IPS DF 6.9 (cell line): ENCODE results near the gene ITGA1.
"Not testable (repeated sequence)": the region's sequence is repeated elsewhere in the genome, so short reads cannot be mapped to it uniquely, and the experiment has no call there.

Experiments used
- DNase-seq: peaks from one replicate; pipeline ENCODE4 v3.0.0-alpha.2; 2013; ENCODE audit warnings: low read depth, low spot score
- H3K27ac ChIP-seq: one replicate; pipeline ENCODE4 v1.5.1; 2013; ENCODE audit warnings: low read length, control low read depth
- H3K27me3 ChIP-seq: 2 replicates; pipeline ENCODE4 v1.6.1; 2013; ENCODE audit warnings: mild to moderate bottlenecking, low read length; ENCODE audit not compliant: control insufficient read depth, insufficient read depth
- H3K36me3 ChIP-seq: 2 replicates; pipeline ENCODE4 v1.6.1; 2013; ENCODE audit warnings: low read length; ENCODE audit not compliant: control insufficient read depth, insufficient read depth
- H3K4me1 ChIP-seq: 2 replicates; pipeline ENCODE4 v1.6.1; 2013; ENCODE audit warnings: low read length; ENCODE audit not compliant: control insufficient read depth, insufficient read depth
- H3K4me3 ChIP-seq: 2 replicates; pipeline ENCODE4 v1.5.1; 2013; ENCODE audit warnings: mild to moderate bottlenecking, low read length
- H3K9me3 ChIP-seq: 2 replicates; pipeline ENCODE4 v1.6.1; 2013; ENCODE audit warnings: low read length, inconsistent platforms; ENCODE audit not compliant: control insufficient read depth, insufficient read depth
- WGBS: extraction: QIAGEN DNeasy Blood & Tissue Kit; methylation state at CpG from one replicate; pipeline ENCODE4 v1.1.7; 2013; ENCODE audit warnings: mixed read lengths, missing lambda C conversion rate; ENCODE audit not compliant: insufficient read length, insufficient coverage; 5-methylcytosine and 5-hydroxymethylcytosine counted together

ITGA1 gene

GRCh38 chr5:52787600-52788504 is at the start of gene ITGA1, which contains the start of gene PELO:
TSS of gene ITGA1 (plus strand) at chr5:52787916. CDS start at chr5:52788354, 438 bp downstream.
TSS of gene PELO (plus strand) at chr5:52787916. CDS start at chr5:52800395, 12,479 bp downstream.
- Histone ChIP-seq H3K27ac (no peak within 1 kb of the TSS), H3K36me3 (no peaks in the 10 kb centered on the region), H3K9me3 (no peaks in the 10 kb centered on the region), H3K4me1 (no peaks in the 10 kb centered on the region), H3K4me3 (peak within 1 kb of the TSS; percentile 70), H3K27me3 (no peaks in the 10 kb centered on the region)
- no CpG with 5 or more reads among the region's 61 CpGs for WGBS
- no peak for DNase-seq

GRCh38 chr5:52738095-52738506 is 49.6 kb upstream of the ITGA1 start:
- Histone ChIP-seq H3K27me3 (no peaks in the 10 kb centered on the region), H3K36me3 (no peaks in the 10 kb centered on the region), H3K9me3 (no peaks in the 10 kb centered on the region), H3K27ac (no peak overlapping the region), H3K4me3 (no peak overlapping the region), H3K4me1 (no peaks in the 10 kb centered on the region)
- no peak for DNase-seq

- Histone ChIP-seq H3K9me3 (no peaks in the 10 kb centered on the region), H3K27me3 (no peaks in the 10 kb centered on the region), H3K4me1 (no peaks in the 10 kb centered on the region), H3K4me3 (no peak overlapping the region), H3K27ac (no peak overlapping the region), H3K36me3 (no peaks in the 10 kb centered on the region)
- WGBS, result no CpG with 5 or more reads among the region's 2 CpGs
- no peak for DNase-seq
Measured at GRCh38 chr5:52740007-52740406, 47.7 kb upstream of the ITGA1 start.

GRCh38 chr5:52743012-52743411 is 44.7 kb upstream of the ITGA1 start:
- Histone ChIP-seq H3K4me3 (no peak overlapping the region), H3K27me3 (no peaks in the 10 kb centered on the region), H3K27ac (no peak overlapping the region), H3K36me3 (no peaks in the 10 kb centered on the region), H3K4me1 (no peaks in the 10 kb centered on the region), H3K9me3 (no peaks in the 10 kb centered on the region)
- no CpG with 5 or more reads among the region's 2 CpGs for WGBS
- no peak for DNase-seq

- no peaks in the 10 kb centered on the region for H3K4me1 ChIP-seq
- no peaks in the 10 kb centered on the region for H3K27me3 ChIP-seq
- no peak overlapping the region for H3K4me3 ChIP-seq
- no CpG with 5 or more reads among the region's 3 CpGs for WGBS
- no peaks in the 10 kb centered on the region for H3K9me3 ChIP-seq
- no peaks in the 10 kb centered on the region for H3K36me3 ChIP-seq
- no peak for DNase-seq
- no peak overlapping the region for H3K27ac ChIP-seq
Measured at GRCh38 chr5:52743529-52743928, 44.2 kb upstream of the ITGA1 start.

GRCh38 chr5:52743970-52744369 is 43.7 kb upstream of the ITGA1 start:
- Histone ChIP-seq H3K27me3 (no peaks in the 10 kb centered on the region), H3K9me3 (no peaks in the 10 kb centered on the region), H3K4me1 (no peaks in the 10 kb centered on the region), H3K27ac (no peak overlapping the region), H3K36me3 (no peaks in the 10 kb centered on the region), H3K4me3 (no peak overlapping the region)
- no peak for DNase-seq
- no CpG with 5 or more reads among the region's 1 CpG for WGBS

GRCh38 chr5:52744867-52745458 is 42.8 kb upstream of the ITGA1 start:
- not testable (repeated sequence) for H3K4me1 ChIP-seq, DNase-seq, H3K27ac ChIP-seq, H3K36me3 ChIP-seq, H3K4me3 ChIP-seq, H3K9me3 ChIP-seq, H3K27me3 ChIP-seq
- no CpG with 5 or more reads among the region's 2 CpGs for WGBS

- Histone ChIP-seq H3K4me1 (peaks cover 2% of the 10 kb centered on the region; the same call in 1 of the 2 replicates), H3K36me3 (no peaks in the 10 kb centered on the region), H3K4me3 (no peak overlapping the region), H3K27me3 (no peaks in the 10 kb centered on the region), H3K27ac (no peak overlapping the region), H3K9me3 (no peaks in the 10 kb centered on the region)
- no peak for DNase-seq
- no CpG with 5 or more reads among the region's 2 CpGs for WGBS
Measured at GRCh38 chr5:52746539-52746938, 41.2 kb upstream of the ITGA1 start.

GRCh38 chr5:52748590-52748989 is 39.1 kb upstream of the ITGA1 start:
- WGBS, result no CpG with 5 or more reads among the region's 1 CpG
- Histone ChIP-seq H3K36me3 (no peaks in the 10 kb centered on the region), H3K27me3 (no peaks in the 10 kb centered on the region), H3K9me3 (no peaks in the 10 kb centered on the region), H3K27ac (no peak overlapping the region), H3K4me1 (peaks cover 2% of the 10 kb centered on the region; the same call in 1 of the 2 replicates), H3K4me3 (no peak overlapping the region)
- no peak for DNase-seq

GRCh38 chr5:52749666-52750065 is 38.0 kb upstream of the ITGA1 start:
- peaks cover 2% of the 10 kb centered on the region; the same call in 1 of the 2 replicates for H3K4me1 ChIP-seq
- H3K4me3 ChIP-seq, result no peak overlapping the region
- no peak for DNase-seq
- no peak overlapping the region for H3K27ac ChIP-seq
- H3K36me3 ChIP-seq, result no peaks in the 10 kb centered on the region
- no peaks in the 10 kb centered on the region for H3K27me3 ChIP-seq
- H3K9me3 ChIP-seq, result no peaks in the 10 kb centered on the region
